SH-SY5Y (cell line): Measurements from ENCODE around the gene LCE3E.

Experiments used
- GATA2 ChIP-seq: IDR thresholded peaks from 2 replicates; pipeline ENCODE4 v1.6.1; 2011; ENCODE audit warnings: mild to moderate bottlenecking, low read depth, low read length
- GATA3 ChIP-seq: IDR thresholded peaks from 2 replicates; pipeline ENCODE4 v1.6.1; 2011; ENCODE audit warnings: low read depth, mild to moderate bottlenecking, low read length, moderate library complexity

- no peak for TF ChIP-seq GATA2
- no peak for TF ChIP-seq GATA3
These were observed 19.0 kb upstream of the LCE3E start for GRCh38 chr1:152585586-152585985.
